Mucosa of gallbladder (tissue), 1 donor: Measurements from ENCODE around the gene TEX11. TPM values are rescaled to one million over a fixed set of nuclear protein-coding genes. Genes with fewer than 3 reads are reported as not detected.
A peak's percentile ranks its signal among the peaks of the same experiment; 100 is the strongest.

ENCODE experiments used
- DNase-seq: peaks from one replicate; pipeline ENCODE4 v3.0.0-alpha.2; 2020; ENCODE audit warnings: low spot score
- total RNA-seq: library from RNA; stranded (reverse); gene quantifications from one replicate; pipeline ENCODE4 v1.2.1, GENCODE V29; 2021
- donor health status: DM: no; HTN: no; CAD: no.

TEX11 gene
- total RNA-seq, 1 donor from 2014 or later = 0.14 TPM

- no peak for DNase-seq
Measured at GRCh38 chrX:70498129-70498528, 410.4 kb downstream of the TEX11 start.

- DNase-seq = no peak
Measured at GRCh38 chrX:70497026-70497425, 411.5 kb downstream of the TEX11 start.

- no peak for DNase-seq
Measured at GRCh38 chrX:70496491-70496890, 412.0 kb downstream of the TEX11 start.

GRCh38 chrX:70494441-70494840 is 414.1 kb downstream of the TEX11 start:
- no peak for DNase-seq

- DNase-seq = no peak
Measured at GRCh38 chrX:70488856-70489255, 419.7 kb downstream of the TEX11 start.

GRCh38 chrX:70485466-70485865 is 423.0 kb downstream of the TEX11 start:
- DNase-seq = no peak

GRCh38 chrX:70482300-70482699 is 426.2 kb downstream of the TEX11 start:
- no peak for DNase-seq

- peak; percentile 21 for DNase-seq
Measured at GRCh38 chrX:70481471-70482270, 426.8 kb downstream of the TEX11 start.

GRCh38 chrX:70480660-70481018 is 427.9 kb downstream of the TEX11 start:
- DNase-seq = no peak

GRCh38 chrX:70479922-70480659 is 428.4 kb downstream of the TEX11 start:
- peak; percentile 74 for DNase-seq

- DNase-seq = no peak
Measured at GRCh38 chrX:70479247-70479921, 429.1 kb downstream of the TEX11 start.

Other genes starting within 250 kb of the TEX11 start
- gene SLC7A3, start 22.4 kb upstream of the TEX11 start, total RNA-seq = 0.26 TPM
- 65.3 TPM for gene SNX12, start 159.6 kb upstream of the TEX11 start, total RNA-seq
- gene FOXO4, start 187.1 kb upstream of the TEX11 start, total RNA-seq = 42.3 TPM
- not detected for gene CXorf65, start 198.0 kb upstream of the TEX11 start, total RNA-seq
- 8.9 TPM for gene IL2RG, start 202.9 kb upstream of the TEX11 start, total RNA-seq
- 43.2 TPM for gene MED12, start 209.9 kb upstream of the TEX11 start, total RNA-seq
- 2.5 TPM for gene NLGN3, start 236.1 kb upstream of the TEX11 start, total RNA-seq